Urinary bladder (tissue), 4 donors: ENCODE data around the gene RGS14. TPM values are rescaled to one million over a fixed set of nuclear protein-coding genes. Genes with fewer than 3 reads are reported as not detected.

Experiments used
- DNase-seq: peaks from one replicate; pipeline ENCODE4 v3.0.0-alpha.2; 2015; ENCODE audit errors: extremely low spot score
- H3K27ac ChIP-seq: one replicate; pipeline ENCODE4 v1.5.1; 2013; ENCODE audit warnings: low read depth, mild to moderate bottlenecking, moderate library complexity
- H3K36me3 ChIP-seq: one replicate; pipeline ENCODE4 v1.6.1; 2013; ENCODE audit warnings: mild to moderate bottlenecking, moderate library complexity; ENCODE audit not compliant: insufficient read depth
- H3K4me1 ChIP-seq: one replicate; pipeline ENCODE4 v1.6.1; 2013; ENCODE audit warnings: mild to moderate bottlenecking, moderate library complexity; ENCODE audit not compliant: insufficient read depth
- H3K4me3 ChIP-seq: one replicate; pipeline ENCODE4 v1.5.1; 2013; ENCODE audit warnings: low read depth, low read length
- WGBS: extraction: QIAGEN DNeasy Blood & Tissue Kit; methylation state at CpG from one replicate; pipeline ENCODE4 v1.1.7; 2013; 5-methylcytosine and 5-hydroxymethylcytosine counted together
- polyA plus RNA-seq: library from polyadenylated mRNA; stranded (reverse); fragments of 200-250 nt; gene quantifications from one replicate; pipeline ENCODE4 v1.2.3, GENCODE V29; 2013
- total RNA-seq: library from RNA; depleted of rRNA; stranded (reverse); fragments of >200 nt; gene quantifications from one replicate; pipeline ENCODE4 v1.2.3, GENCODE V29; 2014
- donor health status: healthy with polysubstance abuse.
- donor health status: healthy.

The RGS14 gene
- total RNA-seq, result 4.7 TPM
- 16.4 TPM for polyA plus RNA-seq

- no peak for DNase-seq
- Histone ChIP-seq H3K4me1 (no peaks in the 10 kb centered on the region), H3K27ac (no peak within 1 kb of the TSS), H3K36me3 (no peaks in the 10 kb centered on the region), H3K4me3 (peak within 1 kb of the TSS; percentile 29)
- 46% methylated on average over 37 of the region's 37 CpGs for WGBS
Measured at GRCh38 chr5:177357459-177358351, at the start of gene RGS14. TSS of gene RGS14 (plus strand) at chr5:177357924. CDS start at chr5:177358025, 101 bp downstream.

- no peak for DNase-seq
- no peaks in the 10 kb centered on the region for H3K36me3 ChIP-seq
- no peak overlapping the region for H3K27ac ChIP-seq
- H3K4me1 ChIP-seq, result no peaks in the 10 kb centered on the region
- 88% methylated on average over 11 of the region's 11 CpGs for WGBS
- no peak overlapping the region for H3K4me3 ChIP-seq
Measured at GRCh38 chr5:177308740-177309139, 49.0 kb upstream of the RGS14 start.

GRCh38 chr5:177309351-177310191, 48.2 kb upstream of the RGS14 start:
- 64% methylated on average over 10 of the region's 10 CpGs for WGBS
- Histone ChIP-seq H3K36me3 (no peaks in the 10 kb centered on the region), H3K27ac (no peak overlapping the region), H3K4me3 (no peak overlapping the region), H3K4me1 (no peaks in the 10 kb centered on the region)
- no peak for DNase-seq

- DNase-seq, result no peak
- H3K36me3 ChIP-seq, result no peaks in the 10 kb centered on the region
- WGBS, result 90% methylated on average over 13 of the region's 13 CpGs
- H3K4me1 ChIP-seq, result no peaks in the 10 kb centered on the region
- H3K4me3 ChIP-seq, result no peak overlapping the region
- H3K27ac ChIP-seq, result no peak overlapping the region
Measured at GRCh38 chr5:177310332-177310731, 47.4 kb upstream of the RGS14 start.

GRCh38 chr5:177310757-177311391, 46.9 kb upstream of the RGS14 start:
- no peak overlapping the region for H3K4me3 ChIP-seq
- no peak for DNase-seq
- WGBS, result 14% methylated on average over 20 of the region's 20 CpGs

GRCh38 chr5:177311392-177311722, 46.4 kb upstream of the RGS14 start:
- Histone ChIP-seq H3K36me3 (no peaks in the 10 kb centered on the region), H3K27ac (no peak overlapping the region), H3K4me1 (no peaks in the 10 kb centered on the region), H3K4me3 (peak overlapping the region; percentile 38)
- 1% methylated on average over 23 of the region's 23 CpGs for WGBS
- DNase-seq, result no peak

More at GRCh38 chr5:177310757-177311391, 46.9 kb upstream of the RGS14 start:
- H3K4me1 ChIP-seq, result no peaks in the 10 kb centered on the region
- no peaks in the 10 kb centered on the region for H3K36me3 ChIP-seq
- H3K27ac ChIP-seq, result no peak overlapping the region

GRCh38 chr5:177311723-177312648, 45.7 kb upstream of the RGS14 start, which contains the start of gene MXD3:
TSS of gene MXD3 (minus strand) at chr5:177311898. CDS start at chr5:177311830, 68 bp downstream.
- no peak within 1 kb of the TSS for H3K27ac ChIP-seq
- DNase-seq, result peak; percentile 91
- H3K36me3 ChIP-seq, result no peaks in the 10 kb centered on the region
- peak within 1 kb of the TSS; percentile 38 for H3K4me3 ChIP-seq
- WGBS, result under 1% methylated on average over 78 of the region's 78 CpGs
- no peaks in the 10 kb centered on the region for H3K4me1 ChIP-seq

- Histone ChIP-seq H3K36me3 (no peaks in the 10 kb centered on the region), H3K27ac (no peak overlapping the region), H3K4me1 (no peaks in the 10 kb centered on the region), H3K4me3 (no peak overlapping the region)
- 5% methylated on average over 19 of the region's 19 CpGs for WGBS
- DNase-seq, result no peak
Measured at GRCh38 chr5:177312649-177313181, 45.0 kb upstream of the RGS14 start.

GRCh38 chr5:177313561-177314259, 44.0 kb upstream of the RGS14 start:
- DNase-seq, result no peak
- Histone ChIP-seq H3K4me3 (no peak overlapping the region), H3K36me3 (no peaks in the 10 kb centered on the region), H3K4me1 (no peaks in the 10 kb centered on the region), H3K27ac (no peak overlapping the region)
- 89% methylated on average over 15 of the region's 15 CpGs for WGBS

- Histone ChIP-seq H3K27ac (no peak overlapping the region), H3K4me1 (no peaks in the 10 kb centered on the region), H3K4me3 (no peak overlapping the region), H3K36me3 (no peaks in the 10 kb centered on the region)
- whole genome bisulfite sequencing, result 87% methylated on average over 18 of the region's 18 CpGs
- no peak for DNase-seq
Measured at GRCh38 chr5:177314376-177315342, 43.1 kb upstream of the RGS14 start.

GRCh38 chr5:177315411-177315810, 42.3 kb upstream of the RGS14 start:
- Histone ChIP-seq H3K4me1 (no peaks in the 10 kb centered on the region), H3K27ac (no peak overlapping the region), H3K4me3 (no peak overlapping the region), H3K36me3 (no peaks in the 10 kb centered on the region)
- no peak for DNase-seq
- WGBS, result 88% methylated on average over 7 of the region's 7 CpGs
